Measurements from ENCODE around the gene SLC41A3. TPM values are rescaled to one million over a fixed set of nuclear protein-coding genes. Genes with fewer than 3 reads are reported as not detected.

SLC41A3 gene
- total and polyA plus RNA-seq, 2 of the 8 experiments (the other 6 are each of a cell fraction or from before 2014, with no cell fraction given): 30.2 to 56.4 TPM

DNA sequence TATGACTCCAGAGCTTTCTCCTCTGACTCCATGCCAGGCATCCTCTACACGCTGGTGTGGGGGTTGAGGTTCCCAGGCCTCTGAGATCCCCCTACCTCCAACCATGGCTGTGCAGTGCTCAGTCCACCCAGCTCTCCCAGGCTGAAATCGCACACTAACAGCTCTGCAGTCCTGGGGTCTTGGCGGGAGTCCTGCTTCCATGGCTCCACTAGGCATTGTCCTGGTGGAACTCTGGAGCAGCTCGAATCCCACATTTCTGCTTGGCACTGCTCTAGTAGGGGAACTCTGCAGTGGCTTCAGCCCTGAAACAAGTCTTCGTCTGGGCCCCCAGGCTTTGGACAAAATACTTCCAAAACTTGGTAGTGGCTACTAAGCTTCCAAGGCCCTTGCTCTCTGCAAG is 64.2 kb downstream of the SLC41A3 start:
- H3K9ac ChIP-seq (replicated peaks in 1 of 4; ENCODE audit: extremely low read depth in 1 of 4, low read depth in 3 of 4, low read length in 3 of 4): no peak overlapping the region
- H3K4me1 ChIP-seq (replicated peaks in 1 of 4; ENCODE audit: control insufficient read depth in 3 of 4, insufficient read depth in 4 of 4, low read length in 3 of 4): peaks cover 0 to 14% (median 2%) of the 10 kb centered on the region in 4 experiments; a peak in 4 of 7 replicates
- no peak overlapping the region for H4K91ac ChIP-seq (replicated peaks; ENCODE audit: insufficient read length, low read length)
- H3K23ac ChIP-seq (ENCODE audit: insufficient read length): no peak overlapping the region
- no peak overlapping the region for H3K18ac ChIP-seq (ENCODE audit: extremely low read depth, low read length)
- no peaks in the 10 kb centered on the region for H3K79me2 ChIP-seq (ENCODE audit: control insufficient read depth in 1 of 2, insufficient read depth in 2 of 2, low read length in 2 of 2)
- no peaks in the 10 kb centered on the region for H3K36me3 ChIP-seq (ENCODE audit: control insufficient read depth in 2 of 4, insufficient read depth in 4 of 4, low read length in 3 of 4)
- no peak overlapping the region for H2AK5ac ChIP-seq (ENCODE audit: low read depth, low read length)
- POLR2A ChIA-PET (ENCODE audit: partially characterized antibody): interaction anchor here (1.8 kb wide), 1 partner anchor 13 kb away, joined by 6 read pairs; no protein-coding TSS in a partner anchor
- H3K9me3 ChIP-seq (ENCODE audit: insufficient read depth in 2 of 2, low read depth in 1 of 2, low read length in 1 of 2): no peaks in the 10 kb centered on the region
- no peak for FAIRE-seq
- CTCF ChIA-PET (ENCODE audit: partially characterized antibody): interaction anchor here (1.3 to 2.0 kb wide), 2 partner anchors 13 to 48 kb away, joined by 5 read pairs; no protein-coding TSS in a partner anchor
- H3K4me2 ChIP-seq (ENCODE audit: insufficient read depth in 1 of 2, low read depth in 2 of 2, low read length in 2 of 2): no peak overlapping the region
- TF ChIP-seq ZNF274 (IDR thresholded peaks at IDR 0.05; ENCODE audit: borderline replicate concordance, extremely low read depth, low read length): no peak
- no peak for TF ChIP-seq NANOG (IDR thresholded peaks at IDR 0.05; ENCODE audit: insufficient read depth, low read depth, low read length, poor library complexity, severe bottlenecking)
- no peak overlapping the region for H3K27ac ChIP-seq (ENCODE audit: low read depth, low read length)
- no peak overlapping the region for H3K56ac ChIP-seq (replicated peaks; ENCODE audit: insufficient read length, low read depth, low read length)
- no peak overlapping the region for H3K14ac ChIP-seq (ENCODE audit: insufficient read length)
- H4K5ac ChIP-seq (ENCODE audit: insufficient read length, low read depth, low read length): no peak overlapping the region
- no peak for DNase-seq (ENCODE audit: low read depth in 1 of 2, low spot score in 2 of 2)
- WGBS, 2 experiments (ENCODE audit: extremely low coverage in 1 of 2, insufficient coverage in 1 of 2, insufficient read length in 1 of 2, insufficient replicate concordance in 2 of 2, low coverage in 1 of 2, low lambda C conversion rate in 2 of 2, missing lambda C conversion rate in 1 of 2): 76% methylated on average over 5 of the region's 5 CpGs; no CpG with 5 or more reads in 1 of the 2 experiments
- H4K20me1 ChIP-seq (replicated peaks in 1 of 2; ENCODE audit: control insufficient read depth in 1 of 2, insufficient read depth in 2 of 2, low read length in 2 of 2): no peaks in the 10 kb centered on the region
- H2BK15ac ChIP-seq (ENCODE audit: low read length): 0 out of 2 replicates have a peak overlapping the region, but pooled peaks have one; percentile 88
- H3K23me2 ChIP-seq (ENCODE audit: low read depth, low read length): no peaks in the 10 kb centered on the region
- H2BK120ac ChIP-seq (replicated peaks; ENCODE audit: low read depth, low read length): peak overlapping the region; percentile 9
- H4K8ac ChIP-seq (ENCODE audit: extremely low read depth, insufficient read depth, low read length): no peak overlapping the region
- peak overlapping the region; percentile 50; the same call in 1 of the 2 replicates for H2BK12ac ChIP-seq (ENCODE audit: low read depth, low read length)
- H3K4ac ChIP-seq (replicated peaks; ENCODE audit: insufficient read length, low read depth, low read length): no peak overlapping the region
- no peak overlapping the region for H2AFZ ChIP-seq (ENCODE audit: low read length)
- no peaks in the 10 kb centered on the region for H3K79me1 ChIP-seq (ENCODE audit: low read depth, low read length)
- no peak overlapping the region for H3K4me3 ChIP-seq (ENCODE audit: extremely low read depth in 1 of 4, insufficient read depth in 2 of 4, low read depth in 3 of 4, low read length in 4 of 4)
- H2BK20ac ChIP-seq (ENCODE audit: low read length): no peak overlapping the region
- no peak overlapping the region for H2BK5ac ChIP-seq (ENCODE audit: low read depth, low read length)
- no peaks in the 10 kb centered on the region for H3K27me3 ChIP-seq (replicated peaks in 1 of 4; ENCODE audit: control insufficient read depth in 3 of 4, extremely low read depth in 1 of 4, insufficient read depth in 3 of 4, low read length in 3 of 4)
